NOMO-1 (cell line): ENCODE measurements around the gene S1PR1.

Experiments
- DNase-seq, 2 experiments: peaks; one replicate each; lab custom pipeline; 2025; ENCODE audit not compliant: unreplicated experiment in 2 of 2; lab: John Stamatoyannopoulos, UW

The S1PR1 gene

DNA sequence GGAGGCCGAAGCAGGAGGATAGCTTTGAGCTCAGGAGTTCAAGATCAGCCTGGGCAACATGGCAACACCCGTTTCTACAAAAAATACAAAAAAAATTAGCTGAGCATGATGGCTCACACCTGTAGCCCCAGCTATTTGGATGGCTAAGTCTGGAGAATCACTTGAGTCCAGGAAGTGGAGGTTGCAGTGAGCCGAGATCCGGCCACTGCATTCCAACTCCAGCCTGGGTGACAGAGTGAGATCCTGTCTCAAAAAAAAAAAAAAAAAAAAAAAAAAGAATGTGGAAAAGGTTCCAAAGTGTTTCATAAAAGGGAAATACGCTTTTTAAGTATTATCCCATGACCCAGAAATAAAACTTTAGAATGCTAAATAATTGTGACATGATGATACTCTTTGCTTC lies 8.0 kb downstream of the S1PR1 start:
- DNase-seq, result no peak

DNA sequence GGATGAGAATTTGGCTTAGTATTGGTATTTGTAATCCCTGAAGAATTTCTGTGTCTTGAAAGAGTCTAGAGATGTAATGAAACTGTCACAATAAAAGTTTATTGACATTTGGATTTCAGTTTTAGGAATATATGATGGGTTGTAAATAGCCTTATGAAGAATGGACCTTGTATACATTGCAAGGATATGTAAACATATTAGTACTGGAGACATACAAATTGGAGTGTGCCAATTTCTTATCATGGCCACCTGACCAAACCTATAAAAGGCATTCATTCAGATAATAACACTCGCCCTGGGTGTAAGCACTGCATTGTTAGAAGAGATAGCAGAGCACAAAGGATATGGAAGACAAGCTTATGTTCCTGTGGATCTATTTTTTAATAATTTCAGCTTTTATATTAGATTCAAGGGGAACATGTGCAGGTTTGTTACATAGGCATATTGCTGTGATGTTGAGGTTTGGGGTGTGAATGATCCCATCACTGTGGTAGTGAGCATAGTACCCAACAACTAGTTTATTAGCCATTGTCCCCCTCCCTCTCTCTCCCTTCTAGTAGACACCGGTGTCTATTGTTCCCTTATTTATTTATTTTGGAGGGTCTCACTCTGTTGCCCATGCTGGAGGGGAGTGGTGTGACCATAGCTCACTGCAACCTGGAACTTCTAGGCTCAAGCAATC lies 8.6 kb downstream of the S1PR1 start:
- DNase-seq, result no peak

DNA sequence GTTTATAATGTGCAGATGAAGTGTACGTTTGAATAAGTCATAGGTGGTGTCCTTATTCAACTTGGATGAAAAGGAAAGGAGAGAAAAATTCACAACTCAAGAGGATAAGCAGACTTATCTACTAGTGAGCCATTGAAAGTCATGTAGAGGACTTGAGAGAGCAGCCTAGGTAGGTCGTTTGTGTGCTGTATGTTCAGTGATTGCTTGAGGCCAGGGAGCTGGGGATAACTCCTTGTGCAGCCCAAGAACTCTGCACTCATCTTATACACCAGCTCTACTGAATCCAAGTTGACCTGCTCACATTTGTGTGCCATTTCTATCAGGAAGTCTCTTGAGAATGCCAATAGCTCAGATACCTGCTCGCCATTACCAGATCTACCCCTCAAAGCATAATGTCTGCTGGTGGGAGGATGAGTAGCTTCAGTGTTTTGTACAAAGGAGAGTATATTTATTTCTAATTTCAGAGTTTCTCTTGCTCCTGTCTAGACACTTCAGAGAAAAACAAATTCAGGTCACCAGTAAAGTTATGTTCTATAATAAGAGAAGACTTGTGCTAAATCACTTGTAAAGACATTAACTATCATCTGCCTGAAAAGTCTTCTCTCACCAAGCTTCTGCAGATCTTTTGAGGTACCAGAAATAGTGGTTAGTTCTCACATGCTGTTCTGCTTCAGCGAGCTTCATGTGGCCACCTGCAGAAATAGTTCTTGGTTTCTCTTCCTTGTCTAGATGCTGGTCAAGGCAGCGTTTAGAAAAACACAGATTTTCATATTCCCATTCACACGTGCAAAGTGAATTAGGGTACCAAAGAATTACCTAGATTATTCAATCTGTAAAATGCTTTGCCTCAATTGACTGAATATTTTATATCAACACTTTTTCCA lies 10.8 kb downstream of the S1PR1 start:
- DNase-seq, result peak in 1 of 2 experiments; percentile 47

DNA sequence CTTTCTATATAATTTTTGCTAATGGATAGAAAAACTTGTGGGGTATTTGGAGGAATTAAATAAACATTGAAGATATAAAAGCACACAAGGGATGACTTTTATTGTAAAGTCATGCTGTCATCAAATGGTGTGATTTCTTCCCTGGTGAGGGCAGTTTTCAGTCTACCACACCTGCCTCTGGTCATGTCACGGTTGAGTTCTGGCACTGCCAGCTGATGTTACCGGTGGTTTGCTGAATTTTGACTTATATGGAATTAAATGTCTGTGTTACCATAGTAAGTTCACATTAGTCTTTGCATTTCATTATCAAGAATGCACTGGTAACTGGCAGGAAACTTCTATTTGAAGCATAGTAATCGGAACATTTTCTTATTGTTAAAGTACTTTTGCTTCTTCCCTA lies 13.4 kb downstream of the S1PR1 start:
- no peak for DNase-seq

DNA sequence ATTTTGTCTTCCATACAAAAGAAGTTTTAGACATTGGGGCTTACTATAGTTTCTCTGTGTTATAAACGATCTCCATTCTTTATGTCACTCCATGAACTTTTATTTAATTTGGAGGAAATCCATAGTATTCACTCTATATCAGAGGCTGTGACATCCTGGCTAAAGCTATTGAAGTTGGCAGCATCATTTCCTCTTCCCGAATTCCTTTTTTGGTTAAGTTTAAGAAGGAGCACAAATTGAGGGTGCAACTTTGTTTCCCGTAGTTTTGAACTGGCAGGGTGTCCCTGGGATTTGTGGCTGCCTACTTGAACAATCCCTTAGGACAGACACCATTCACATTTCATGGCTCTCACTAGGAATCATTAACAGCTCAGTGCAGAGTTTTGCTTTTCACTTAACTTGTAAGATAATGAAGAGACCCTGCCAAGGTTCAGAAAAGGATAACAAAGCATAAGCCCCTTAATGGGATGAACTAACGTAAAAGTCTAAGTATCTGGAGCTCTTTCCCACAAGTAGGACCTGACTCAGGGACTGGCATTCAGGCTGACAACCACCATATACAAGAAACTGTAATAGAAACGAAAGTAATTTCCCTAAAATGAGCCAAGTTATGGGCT lies 13.9 kb downstream of the S1PR1 start:
- no peak for DNase-seq

DNA sequence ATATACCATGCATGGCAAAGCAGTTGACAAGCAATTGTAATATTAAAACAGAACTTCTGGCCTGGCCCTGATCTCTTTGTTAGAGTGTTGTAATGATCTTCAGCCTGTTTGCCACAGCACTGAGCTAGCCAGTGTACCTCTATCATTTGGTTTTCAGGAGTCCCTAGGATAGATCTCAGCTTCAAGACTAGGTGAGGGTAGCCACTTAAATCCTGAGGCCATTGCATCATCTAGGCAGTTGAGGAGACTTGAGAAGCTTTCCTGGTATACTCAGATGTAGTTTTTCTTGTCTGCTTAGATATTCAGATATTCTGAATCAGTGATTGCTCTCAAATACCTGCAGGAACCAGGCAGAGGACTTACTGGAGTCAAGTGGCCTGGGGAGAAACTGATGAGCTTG lies 14.7 kb downstream of the S1PR1 start:
- no peak for DNase-seq

DNA sequence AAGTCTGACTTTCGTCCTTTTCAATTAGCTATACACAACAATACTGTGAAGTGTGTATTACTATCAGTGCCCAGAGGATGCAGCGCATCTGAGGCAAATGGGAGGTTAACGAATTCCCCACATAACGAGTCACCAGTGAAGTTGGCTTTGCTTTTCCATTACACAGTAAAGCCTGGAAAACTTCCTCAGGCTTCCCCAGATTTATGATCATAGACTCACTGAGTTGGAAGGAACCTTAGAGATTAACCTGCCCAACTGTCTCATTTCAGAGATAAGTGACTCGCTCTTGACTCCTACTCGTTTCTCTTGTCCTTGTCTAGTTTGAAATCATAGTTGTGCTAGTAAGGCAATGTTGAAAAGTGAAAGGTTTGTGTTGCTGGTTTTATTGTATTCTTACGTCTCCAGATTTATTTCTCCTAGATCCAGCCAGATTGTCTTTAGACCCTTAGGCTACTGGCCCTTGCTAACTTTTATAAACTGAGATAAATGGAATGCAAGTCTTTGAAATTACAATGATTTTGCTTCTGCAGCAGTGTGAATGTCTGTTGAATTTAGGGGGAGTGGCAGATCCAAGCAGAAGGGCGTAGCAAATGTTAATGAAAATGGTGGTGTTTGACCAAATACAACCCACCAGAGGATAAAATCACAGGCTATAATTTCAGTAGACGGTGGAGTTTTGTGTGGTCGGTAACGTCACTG lies 17.3 kb downstream of the S1PR1 start:
- DNase-seq, result peak in 1 of 2 experiments; percentile 48

DNA sequence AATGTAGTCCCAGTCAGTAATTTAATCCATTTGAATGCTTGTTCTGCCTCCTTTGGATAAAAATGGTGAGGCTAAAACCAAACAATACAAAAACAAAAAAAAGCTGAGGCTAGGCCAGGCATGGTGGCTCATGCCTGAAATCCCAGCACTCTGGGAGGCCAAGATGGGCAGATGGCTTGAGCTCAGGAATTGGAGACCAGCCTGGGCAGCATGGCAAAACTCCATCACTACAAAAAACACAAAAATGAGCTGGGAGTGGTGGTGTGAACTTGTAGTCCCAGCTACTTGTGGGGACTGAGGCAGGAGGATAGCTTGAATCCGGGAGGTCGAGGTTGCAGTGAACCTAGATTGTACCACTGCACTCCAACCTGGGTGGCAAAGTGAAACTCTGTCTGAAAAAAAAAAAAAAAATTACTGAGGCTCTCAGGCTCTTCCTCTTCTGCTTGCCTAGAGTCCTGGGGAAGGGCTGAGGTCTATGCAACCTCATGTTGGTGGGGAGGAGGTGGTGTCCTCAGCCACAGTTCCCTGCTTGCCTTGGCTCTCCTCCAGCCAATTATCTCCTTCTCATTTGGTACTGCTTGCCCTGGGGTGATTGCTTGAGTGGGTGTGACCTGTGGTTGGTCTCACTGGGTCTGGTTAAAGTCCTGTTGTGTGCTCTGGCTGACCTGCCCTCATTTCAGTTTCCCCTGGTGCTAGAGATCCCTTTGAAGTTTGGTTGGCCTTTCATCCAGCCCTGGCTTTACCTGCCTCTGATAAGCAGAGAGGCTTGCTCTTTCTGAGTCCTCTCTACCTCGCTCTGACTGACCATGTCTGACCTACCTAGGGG lies 20.9 kb downstream of the S1PR1 start:
- peak; percentile 90 for DNase-seq

DNA sequence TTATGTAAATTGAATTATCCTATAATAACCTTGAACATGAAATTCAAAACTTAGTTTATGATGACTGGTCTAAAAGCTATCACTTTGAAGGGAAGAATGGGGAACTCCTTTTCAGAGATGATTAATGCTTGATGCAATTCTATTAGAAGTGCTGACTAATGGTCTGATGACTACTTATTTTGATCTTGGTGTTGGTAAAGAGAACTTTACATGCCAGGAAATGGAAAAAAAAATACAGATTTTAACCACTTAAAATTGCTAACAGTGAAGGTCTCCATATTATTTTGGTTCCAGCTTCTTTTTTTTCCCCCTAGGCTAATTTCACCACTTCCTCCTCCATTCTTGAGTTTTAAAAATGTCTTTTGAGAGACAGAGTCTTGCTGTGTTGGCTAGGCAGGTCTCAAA lies 22.9 kb downstream of the S1PR1 start:
- DNase-seq, result peak; percentile 49 to 92

DNA sequence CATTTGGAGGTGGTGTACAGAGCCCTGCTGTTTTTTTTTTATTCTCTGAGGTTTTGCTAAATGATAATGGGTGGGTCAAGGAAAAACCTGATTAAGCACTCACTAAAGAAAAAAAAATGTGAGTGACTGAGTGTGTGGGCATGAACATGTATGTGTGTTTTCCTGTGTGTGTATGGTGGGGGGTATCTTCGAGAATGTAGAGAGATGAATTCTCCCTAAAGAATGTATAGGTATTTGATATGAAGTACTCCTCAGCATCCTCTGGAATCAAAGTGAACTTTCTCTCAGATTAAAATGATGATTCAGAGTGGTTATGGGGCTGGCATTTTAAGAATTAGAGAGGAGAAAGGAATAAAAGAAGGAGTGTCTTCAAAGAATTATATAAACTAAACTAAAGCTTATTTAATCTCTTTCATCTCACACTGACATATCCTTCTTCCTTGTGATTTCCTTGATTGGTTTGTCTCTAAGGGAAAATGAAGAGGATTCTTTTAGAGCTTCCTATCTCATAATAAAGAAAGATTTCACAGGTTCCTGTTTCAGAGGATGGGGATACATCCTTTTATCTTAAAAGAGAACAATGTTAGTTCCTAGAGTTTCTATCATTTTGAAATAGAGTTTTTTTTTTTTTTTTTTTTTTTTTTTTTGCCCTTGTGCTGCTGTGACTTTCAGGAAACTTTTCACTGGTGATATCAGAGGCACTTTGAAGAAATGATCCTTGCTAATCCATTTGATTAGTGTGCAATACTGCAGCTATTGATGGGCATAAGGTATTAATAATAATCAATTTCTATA lies 23.9 kb downstream of the S1PR1 start:
- peak in 1 of 2 experiments; percentile 9 for DNase-seq

DNA sequence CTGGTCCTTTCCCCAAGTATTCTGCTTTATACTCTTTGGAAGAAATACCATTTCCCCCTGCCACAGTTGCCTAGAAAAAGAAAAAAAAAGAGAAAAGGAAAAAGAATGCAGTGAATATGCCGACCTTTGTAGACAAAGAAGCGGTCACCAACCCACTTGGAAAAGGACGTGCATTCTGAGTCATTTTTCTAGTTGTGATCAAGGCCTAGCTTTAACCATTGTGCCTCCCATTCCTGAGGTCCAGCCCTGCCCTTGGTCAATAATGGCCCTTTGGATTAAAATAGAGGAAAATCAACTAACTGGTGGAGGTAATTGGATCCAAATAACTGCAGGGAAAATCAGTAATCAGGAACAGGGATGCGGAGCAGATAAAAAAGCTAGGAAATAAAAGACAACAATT lies 24.8 kb downstream of the S1PR1 start:
- DNase-seq, result no peak

DNA sequence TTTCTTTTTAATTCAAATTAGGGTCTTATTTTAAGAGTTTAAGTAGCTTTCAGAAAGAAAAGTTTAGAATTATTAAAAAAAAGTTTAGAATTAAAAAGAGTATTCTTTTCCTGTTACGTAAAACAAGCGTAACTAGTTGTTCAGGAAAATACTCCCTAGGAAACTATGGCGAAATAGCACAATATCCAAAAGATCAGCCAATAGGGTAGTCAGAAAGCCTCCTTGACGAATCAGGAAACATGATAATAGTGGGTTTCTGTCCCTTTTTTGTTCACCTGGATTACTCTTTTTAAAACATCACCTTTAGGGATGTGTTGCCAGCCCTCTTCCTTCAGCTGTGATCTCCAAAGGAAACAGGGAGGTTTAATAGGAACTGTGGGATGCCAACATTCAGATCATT lies 25.2 kb downstream of the S1PR1 start:
- DNase-seq, result no peak

DNA sequence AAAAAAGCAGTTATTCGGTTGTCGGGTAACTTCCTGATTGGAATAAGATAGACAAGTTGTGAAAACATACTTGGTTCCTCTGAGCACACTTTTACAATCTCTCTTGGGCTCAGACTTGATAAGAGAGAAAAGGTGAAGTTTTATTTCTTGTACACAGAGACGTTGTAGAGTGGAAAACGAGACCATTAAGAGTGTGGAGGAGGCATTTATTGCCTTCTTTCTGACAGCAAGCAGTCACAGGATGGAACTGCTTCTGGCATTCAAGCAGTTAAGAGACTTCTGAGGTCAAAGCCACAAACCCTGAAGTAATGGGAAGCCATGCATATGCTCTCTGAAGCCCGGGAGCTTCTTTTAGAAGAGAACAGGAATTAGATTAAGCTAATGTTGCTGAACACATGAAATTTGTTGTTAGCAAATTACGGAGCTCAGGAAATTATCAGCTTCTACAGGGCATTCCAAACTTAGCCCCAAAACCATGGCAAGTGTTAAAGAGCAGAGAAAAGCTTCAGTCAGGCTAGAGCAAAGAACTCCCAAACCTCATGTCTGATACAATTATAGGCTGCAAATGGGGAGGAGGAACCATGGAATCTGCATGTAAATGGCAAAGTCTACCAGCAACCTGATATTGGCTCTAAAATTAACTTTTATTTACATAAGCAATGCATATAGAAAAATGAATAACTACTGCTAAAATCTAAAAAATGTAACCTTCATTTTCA lies 26.0 kb downstream of the S1PR1 start:
- peak; percentile 15 to 54 for DNase-seq

DNA sequence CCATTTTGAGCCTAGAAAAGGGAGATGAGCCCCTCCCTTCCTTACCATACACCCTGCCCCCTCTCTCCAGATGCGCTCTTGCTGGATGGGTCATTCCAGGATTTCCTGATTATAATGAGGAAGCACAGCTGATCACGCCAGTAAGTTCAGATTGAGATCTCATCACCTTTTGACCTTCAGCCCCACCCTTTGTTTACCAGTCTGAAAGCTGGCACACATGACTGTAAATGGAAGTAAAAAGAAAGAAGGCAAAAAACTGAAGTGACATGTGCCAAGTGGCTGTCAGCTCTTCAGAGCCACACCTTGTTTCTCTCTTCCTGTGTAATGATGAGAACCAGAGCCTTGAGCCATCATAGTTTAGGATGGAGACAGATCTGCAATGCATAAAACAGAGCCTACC lies 27.9 kb downstream of the S1PR1 start:
- no peak for DNase-seq

DNA sequence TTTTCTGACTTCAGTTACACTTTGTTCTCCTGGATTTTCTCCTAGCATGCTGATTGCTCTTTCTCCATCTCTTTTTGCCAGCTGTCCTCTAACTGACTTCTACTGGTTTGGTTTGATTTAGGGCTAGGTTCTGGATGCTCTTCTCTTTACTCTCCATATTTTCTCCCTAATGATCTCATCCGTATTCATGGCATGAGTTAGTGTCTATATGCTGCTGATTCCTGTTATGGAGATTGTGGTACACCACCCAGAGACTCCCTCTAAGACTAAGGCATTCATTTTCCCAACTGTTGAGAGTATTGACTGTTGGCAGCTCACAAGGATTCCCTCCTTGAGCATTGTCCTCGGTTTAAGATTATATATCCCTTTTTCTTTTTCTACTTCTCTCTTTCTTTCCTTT lies 28.9 kb downstream of the S1PR1 start:
- DNase-seq, result no peak

DNA sequence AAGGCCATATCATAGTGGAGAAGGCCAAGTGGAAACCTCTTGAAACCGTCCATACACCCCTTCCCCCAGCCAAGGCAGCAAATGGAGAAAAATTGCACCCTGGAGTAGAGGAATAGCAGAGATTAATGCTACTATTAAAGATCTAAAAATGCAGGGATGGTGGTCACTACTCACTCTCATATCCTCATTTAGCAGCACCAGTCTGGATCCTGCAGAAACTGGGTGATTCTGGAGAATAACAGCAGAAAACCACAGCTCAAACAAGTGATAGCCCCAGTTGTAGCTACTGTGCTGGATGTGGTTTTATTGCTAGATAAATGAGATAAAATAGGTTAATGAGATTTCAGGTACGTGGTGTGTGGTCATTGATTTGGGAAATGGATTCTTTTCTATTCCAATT lies 30.3 kb downstream of the S1PR1 start:
- no peak for DNase-seq

DNA sequence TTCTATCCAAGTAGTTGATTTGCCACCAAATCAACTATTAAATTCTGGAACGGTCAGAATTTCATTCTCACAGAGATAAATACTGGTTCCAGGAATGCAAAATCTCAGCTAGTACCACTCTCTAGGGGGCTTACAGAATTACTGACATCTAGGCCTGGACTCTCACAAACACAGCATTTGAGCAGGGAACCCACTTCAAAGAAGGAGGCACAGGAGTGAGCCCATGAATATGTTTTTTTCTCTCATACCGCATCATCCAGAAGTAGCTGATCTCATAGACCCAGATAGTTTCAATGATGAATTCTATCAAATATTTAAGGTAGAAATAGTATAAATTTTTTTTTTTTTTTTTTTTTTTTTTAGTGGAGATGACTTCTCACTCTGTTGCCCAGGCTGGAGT lies 32.1 kb downstream of the S1PR1 start:
- no peak for DNase-seq

DNA sequence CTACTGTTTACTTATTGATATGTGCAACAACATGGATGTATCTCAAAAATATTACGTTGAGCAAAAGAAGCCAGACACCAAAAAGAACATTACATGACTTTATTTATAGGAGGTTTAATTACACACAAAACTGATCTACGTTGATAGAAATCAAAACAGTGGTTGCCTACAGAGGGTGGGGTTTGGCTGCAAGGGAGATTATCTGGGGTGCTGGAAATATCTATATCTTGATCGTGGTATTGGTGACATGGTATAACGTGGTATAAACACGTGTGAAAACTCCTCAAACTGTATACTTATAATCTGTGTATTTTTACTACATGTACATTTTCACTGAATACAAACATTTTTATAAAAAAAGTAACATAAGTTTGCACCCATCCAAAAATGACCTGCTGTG lies 38.9 kb downstream of the S1PR1 start:
- no peak for DNase-seq

DNA sequence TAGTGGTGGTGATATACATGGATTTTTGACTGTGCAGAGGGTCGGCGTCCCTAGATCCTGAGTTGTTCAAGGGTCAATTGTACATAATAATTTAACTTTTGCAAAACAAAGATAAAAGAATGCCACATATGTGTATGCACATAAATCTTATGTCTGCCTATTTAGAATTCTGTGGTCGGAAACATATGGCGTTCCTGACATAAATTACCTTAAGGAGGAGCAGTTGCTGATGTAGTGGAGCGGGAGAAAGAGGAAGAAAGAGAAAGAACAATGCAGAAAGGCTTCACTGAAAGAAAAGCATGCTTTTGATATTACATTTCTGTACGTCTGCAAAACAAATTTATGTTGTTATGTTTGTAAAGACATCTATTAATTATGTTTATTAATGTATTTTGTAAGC lies 40.0 kb downstream of the S1PR1 start:
- DNase-seq, result peak in 1 of 2 experiments; percentile 78
